LNCaP clone FGC (cell line): ENCODE results near the gene TIMELESS.

ENCODE experiments used
- DNase-seq: peaks from one replicate; pipeline ENCODE4 v3.0.0-alpha.2; 2011; ENCODE audit warnings: low read depth
- H3K4me3 ChIP-seq: 2 replicates; pipeline ENCODE4 v1.5.1; 2011; ENCODE audit warnings: mild to moderate bottlenecking, low read depth, low read length, control low read depth
- CTCF ChIP-seq: IDR thresholded peaks from 2 replicates; pipeline ENCODE4 v1.5.1; 2012; ENCODE audit warnings: mild to moderate bottlenecking; ENCODE audit not compliant: control insufficient read depth, insufficient read depth; ENCODE audit errors: extremely low read depth

TIMELESS gene

DNA sequence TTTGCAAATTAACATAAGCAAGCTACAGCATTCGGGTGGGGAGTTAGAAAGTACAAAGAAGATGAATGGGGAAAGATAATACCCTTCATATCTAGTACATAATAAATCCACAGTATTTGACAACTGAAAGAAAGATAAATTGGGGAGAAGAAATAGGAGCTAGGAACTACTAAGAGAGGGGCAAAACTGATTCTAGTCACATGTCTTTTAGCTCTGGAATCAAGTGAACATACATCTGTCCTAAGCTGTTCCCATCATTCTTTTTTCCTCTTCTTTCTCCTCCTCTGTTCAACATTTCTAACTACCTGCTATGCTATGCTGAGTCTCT is 71.3 kb downstream of the TIMELESS start:
- TF ChIP-seq CTCF = no peak
- H3K4me3 ChIP-seq = no peak overlapping the region
- DNase-seq = no peak

GRCh38 chr12:56377310-56377988 is 71.8 kb downstream of the TIMELESS start:
- no peak for DNase-seq
- no peak for TF ChIP-seq CTCF
- H3K4me3 ChIP-seq = no peak overlapping the region

DNA sequence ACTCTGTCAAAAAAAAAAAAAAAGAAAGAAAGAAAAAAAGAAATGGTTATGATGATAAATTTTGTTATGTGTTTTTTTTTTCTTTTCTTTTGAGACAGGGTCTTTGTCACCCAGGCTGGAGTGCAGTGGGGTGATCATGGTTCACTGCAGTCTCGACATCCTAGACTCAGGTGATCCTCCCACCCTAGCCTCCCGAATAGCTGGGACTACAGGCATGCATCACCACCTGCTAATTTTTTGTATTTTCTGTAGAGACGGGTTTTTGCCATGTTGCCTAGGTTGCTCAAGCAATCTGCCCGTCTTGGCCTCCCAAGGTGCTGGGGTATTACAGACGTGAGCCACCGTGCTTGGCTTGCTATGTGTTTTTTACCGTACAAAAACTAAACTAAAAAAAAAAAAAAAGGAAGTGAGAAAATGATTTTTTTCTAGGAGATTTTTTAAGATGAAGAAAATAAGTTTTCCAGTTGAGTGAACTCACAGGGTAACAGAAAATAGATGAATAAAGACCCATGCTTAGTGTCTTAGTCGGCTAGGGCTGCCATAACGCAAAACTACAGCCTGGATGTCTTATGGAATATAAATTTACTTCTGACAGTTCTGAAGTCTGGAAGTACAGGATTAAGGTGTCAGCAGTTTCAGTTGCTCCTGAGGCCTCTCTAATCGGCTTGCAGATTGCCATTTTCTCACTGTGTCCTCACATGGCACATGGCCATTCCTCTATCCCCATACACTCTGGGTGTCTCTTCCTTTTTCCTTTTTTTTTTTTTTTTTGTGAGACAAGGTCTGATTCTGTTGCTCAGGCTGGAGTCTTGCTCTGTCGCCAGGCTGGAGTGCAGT is 73.4 kb downstream of the TIMELESS start:
- no peak overlapping the region for H3K4me3 ChIP-seq
- TF ChIP-seq CTCF = no peak
- no peak for DNase-seq

DNA sequence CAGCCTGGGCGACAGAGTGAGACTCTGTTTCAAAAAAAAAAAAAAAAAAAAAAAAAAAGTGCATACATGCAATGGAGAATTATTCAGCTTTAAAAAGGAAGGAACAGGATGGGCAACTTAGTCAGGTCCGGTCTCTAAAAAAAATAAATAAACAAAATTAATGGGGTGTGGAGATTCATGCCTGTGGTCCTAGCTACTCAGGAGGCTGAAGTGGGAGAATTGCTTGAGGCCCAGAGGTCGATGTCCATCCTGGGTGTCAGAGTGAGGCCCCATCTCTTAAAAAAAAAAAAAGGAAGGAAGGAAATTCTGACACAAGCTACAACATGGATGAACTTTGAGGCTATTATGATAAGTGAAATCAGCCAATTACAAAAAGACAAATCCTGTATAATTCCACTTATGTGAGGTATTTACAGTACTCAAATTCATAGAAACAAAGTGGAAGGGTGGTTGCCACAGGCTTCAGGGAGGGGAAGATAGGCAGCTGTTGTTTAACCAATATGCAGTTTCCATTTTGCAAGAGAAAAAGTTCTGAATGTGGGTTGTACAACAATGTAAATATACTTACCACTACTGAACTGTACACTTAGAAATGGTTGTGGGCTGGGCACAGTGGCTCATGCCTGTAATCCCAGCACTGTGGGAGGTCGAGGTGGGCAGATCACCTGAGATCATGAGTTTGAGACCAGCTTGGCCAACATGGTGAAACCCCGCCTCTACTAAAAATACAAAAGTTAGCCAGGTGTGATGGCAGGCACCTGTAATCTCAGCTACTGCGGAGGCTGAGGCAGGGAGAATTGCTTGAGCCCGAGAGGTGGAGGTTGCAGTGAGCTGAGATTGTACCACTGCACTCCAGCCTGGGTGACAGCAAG is 74.3 kb downstream of the TIMELESS start:
- TF ChIP-seq CTCF = no peak
- DNase-seq = no peak

DNA sequence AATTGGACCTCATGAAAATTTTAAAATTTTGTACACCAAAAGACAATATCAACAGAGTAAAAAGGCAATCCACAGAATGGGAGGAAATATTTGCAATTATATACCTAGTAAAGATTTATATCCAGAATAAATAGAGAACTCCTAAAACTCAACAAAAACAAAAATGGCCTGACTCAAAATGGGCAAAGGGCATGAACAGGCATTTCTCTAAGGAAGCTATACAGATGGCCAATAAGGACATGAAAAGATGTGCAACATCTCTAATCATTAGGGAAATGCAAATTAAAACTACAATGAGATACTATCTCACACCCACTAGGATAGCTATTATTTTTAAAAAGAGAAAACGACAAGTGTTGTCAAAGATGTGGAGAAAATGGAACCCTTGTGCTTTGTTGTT is 75.7 kb downstream of the TIMELESS start:
- no peak for DNase-seq
- H3K4me3 ChIP-seq = no peak overlapping the region
- TF ChIP-seq CTCF = no peak

More for the DNA sequence above, 74.3 kb downstream of the TIMELESS start:
- no peak overlapping the region for H3K4me3 ChIP-seq

- no peak overlapping the region for H3K4me3 ChIP-seq
- no peak for TF ChIP-seq CTCF
- DNase-seq = no peak
Measured at GRCh38 chr12:56366948-56367347, 82.3 kb downstream of the TIMELESS start.
